Measurements from ENCODE around the gene CCDC69. TPM values are rescaled to one million over a fixed set of nuclear protein-coding genes. Genes with fewer than 3 reads are reported as not detected.
"Not testable (repeated sequence)": the region's sequence is repeated elsewhere in the genome, so short reads cannot be mapped to it uniquely, and the experiment has no call there.

Gene CCDC69, protein sequence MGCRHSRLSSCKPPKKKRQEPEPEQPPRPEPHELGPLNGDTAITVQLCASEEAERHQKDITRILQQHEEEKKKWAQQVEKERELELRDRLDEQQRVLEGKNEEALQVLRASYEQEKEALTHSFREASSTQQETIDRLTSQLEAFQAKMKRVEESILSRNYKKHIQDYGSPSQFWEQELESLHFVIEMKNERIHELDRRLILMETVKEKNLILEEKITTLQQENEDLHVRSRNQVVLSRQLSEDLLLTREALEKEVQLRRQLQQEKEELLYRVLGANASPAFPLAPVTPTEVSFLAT
- 1.5 and 2.1 TPM in 2 replicates for total RNA-seq (2014; rRNA removed; shearing (Covaris generic))

- DNase-seq (ENCODE audit: low read depth): peak; percentile 68
These were observed at the start of gene CCDC69 for GRCh38 chr5:151223447-151224264. Gene CCDC69 (minus strand): TSS chr5:151224092. CDS start chr5:151223970, 122 bp downstream.

DNA sequence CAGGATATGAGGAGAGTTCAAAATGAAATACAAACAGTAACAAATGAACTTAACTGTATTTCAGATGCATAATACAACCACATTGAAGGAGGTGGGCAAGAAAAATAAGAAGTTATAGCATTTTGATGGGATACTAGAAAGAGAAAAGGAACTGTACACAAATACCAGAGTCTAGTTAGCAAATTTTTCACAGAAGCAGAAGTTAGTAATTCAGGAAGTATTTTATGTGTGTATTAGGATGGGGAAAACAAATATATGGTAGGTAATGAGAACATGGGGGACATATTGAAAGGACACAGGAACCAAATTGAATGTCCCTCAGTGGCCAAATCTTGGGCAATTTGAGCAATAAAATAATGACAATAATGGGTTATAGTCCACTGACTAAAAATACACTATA lies 47.4 kb upstream of the CCDC69 start:
- no peak for DNase-seq (ENCODE audit: low read depth)

DNA sequence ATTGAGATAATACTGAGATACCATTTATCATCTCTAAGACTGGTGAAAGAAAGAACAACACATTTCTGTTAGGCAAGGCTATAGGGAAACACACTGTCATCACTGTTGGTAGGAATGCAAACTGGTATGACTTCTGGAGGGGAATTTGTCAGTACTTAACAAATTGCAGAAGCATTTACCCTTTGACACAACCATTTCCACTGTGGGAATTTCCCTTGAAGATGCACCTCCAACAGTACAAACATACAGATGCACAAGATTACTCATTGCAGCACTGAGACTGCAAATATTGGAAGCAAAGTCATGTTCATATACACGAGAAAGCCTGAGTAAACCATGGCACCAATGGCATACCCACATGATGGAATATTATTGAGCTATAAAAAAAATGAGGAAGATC lies 46.7 kb upstream of the CCDC69 start:
- peak; percentile 31 for DNase-seq (ENCODE audit: low read depth)

DNA sequence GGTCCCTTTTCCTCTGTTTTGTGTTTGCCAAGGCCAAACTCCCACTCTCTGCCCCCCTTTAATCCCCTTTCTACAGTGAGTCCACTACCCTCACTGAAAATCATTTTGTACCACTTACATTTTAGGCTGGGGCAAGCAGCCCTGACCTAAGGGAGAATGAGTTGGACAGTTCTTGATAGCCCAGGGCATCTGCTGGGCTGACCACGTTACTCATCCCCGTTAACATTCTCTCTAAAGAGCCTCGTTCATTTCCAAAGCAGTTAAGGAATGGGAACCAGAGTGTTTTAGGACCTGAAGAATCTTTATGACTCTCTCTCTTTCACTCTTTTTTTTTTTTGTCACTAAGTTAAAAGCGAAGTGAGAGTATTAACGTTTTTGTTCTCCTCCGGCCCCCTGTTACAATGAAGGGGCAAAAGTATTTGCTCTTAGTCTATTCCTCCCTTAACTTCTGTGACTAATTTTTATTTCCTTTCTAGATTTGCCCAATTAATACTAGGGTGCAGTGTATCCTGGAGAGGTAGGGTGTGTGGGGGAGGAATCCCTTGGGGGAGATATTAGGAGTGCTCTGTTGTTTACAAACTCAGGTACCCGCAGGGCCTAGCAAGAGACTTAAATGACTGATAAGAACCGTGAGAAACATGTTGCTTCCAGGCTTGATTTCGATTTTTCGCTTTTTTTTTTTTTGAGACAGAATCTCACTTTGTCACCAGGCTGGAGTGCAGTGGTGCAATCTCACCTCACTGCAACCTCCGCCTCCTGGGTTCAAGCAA lies 43.8 kb upstream of the CCDC69 start:
- DNase-seq (ENCODE audit: low read depth): peak; percentile 39

- peak; percentile 47 for DNase-seq (ENCODE audit: low read depth)
These were observed 40.2 kb upstream of the CCDC69 start for GRCh38 chr5:151264113-151264512.

DNA sequence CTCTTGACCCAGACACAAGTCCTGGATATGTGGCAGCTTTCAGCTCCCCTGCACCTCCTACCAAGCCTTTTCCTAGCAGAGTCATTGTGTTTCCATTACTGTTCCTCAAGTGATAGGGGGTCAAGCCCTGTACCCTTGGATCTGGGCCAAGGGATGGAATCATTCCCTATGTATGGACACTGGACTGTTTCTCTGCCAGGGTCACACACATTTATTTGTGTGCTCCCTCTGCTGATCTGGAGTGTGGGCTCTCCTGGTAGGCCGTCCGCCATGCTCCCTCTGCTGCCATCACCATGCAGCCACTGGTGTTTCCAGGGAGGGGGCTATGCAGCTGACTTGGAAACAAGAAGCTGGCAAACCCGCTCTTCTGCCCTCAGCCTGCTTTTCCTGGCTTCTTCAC lies 38.6 kb upstream of the CCDC69 start:
- no peak for DNase-seq (ENCODE audit: low read depth)

- no peak for DNase-seq (ENCODE audit: low read depth)
These were observed 36.0 kb upstream of the CCDC69 start for GRCh38 chr5:151259931-151260330.

DNA sequence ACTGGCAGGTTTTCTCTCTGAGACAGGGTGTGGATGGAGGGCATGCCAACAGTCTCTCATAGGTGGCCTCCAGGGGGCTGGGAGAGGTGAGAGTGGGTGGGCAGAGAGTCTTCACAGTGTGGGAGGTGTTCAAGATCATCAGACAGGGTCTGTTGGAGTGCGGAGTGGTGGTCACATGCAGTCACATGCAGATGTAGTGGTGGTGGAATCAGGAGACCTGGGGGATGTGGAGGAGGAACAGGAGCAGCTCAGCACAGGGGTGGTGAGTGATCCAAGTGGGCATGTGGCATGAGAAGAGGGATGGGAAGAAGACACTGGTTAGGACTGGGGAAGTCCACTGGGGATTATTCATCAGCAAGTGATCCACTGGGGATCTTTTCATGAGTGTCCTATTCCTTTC lies 34.9 kb upstream of the CCDC69 start:
- DNase-seq (ENCODE audit: low read depth): no peak

GRCh38 chr5:151258201-151258611 lies 34.3 kb upstream of the CCDC69 start:
- no peak for DNase-seq (ENCODE audit: low read depth)

DNA sequence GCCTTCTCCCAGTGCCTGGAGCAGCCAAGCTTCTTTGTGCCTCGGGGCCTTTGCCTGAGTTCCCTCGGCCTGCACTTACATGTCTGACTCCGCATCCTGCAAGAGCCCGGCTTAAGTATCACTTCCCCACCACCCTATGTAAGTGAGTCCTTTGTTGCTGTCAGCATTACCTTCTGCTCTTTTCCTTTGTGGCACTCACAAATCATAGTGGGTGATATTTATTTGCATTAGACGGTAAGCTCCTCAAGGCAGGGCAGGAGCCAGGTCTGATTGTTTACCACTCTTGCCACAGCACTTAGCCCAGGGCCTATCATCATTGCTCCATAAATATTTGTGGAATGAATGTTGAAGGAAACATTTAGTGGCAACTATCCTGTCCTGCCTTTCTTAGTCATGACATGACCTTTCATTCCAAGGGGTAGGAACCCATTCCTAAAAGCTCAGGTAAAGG lies 33.9 kb upstream of the CCDC69 start:
- DNase-seq (ENCODE audit: low read depth): peak; percentile 80

GRCh38 chr5:151255621-151256286 lies 31.9 kb upstream of the CCDC69 start:
- no peak for DNase-seq (ENCODE audit: low read depth)

DNA sequence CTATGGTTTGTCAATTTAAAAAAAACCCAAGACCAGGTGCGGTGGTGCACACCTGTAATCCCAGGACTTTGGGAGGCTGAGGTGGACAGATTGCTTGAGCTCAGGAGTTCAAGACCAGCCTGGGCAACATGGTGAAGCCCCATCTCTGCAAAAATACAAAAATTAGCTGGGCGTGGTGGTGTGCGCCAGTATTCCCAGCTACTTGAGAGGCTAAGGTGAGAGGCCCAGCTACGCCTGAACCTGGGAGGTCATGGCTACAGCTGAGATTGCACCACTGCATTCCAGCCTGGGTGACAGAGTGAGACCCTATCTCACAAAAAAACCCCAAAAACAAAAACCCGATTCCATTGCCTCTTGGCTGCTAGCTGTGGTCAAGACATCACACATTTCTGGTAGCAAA lies 31.1 kb upstream of the CCDC69 start:
- not testable (repeated sequence) for DNase-seq (ENCODE audit: low read depth)

DNA sequence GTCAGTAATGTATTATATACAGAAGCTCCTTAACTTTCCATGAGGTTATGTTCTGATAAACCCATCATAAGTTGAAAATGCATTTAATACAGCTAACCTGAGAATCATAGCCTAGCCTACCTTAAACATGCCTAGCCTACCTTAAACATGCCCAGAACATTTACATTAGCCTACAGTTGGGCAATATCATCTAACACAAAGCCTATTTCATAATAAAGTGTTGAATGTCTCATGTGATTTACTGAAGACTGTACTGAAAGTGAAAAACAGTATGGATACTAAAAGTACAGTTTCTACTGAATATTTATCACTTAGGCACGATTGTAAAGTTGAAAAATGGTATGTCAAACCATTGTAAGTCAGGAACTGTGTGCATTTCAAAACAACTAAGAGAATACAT lies 30.7 kb upstream of the CCDC69 start:
- no peak for DNase-seq (ENCODE audit: low read depth)

DNA sequence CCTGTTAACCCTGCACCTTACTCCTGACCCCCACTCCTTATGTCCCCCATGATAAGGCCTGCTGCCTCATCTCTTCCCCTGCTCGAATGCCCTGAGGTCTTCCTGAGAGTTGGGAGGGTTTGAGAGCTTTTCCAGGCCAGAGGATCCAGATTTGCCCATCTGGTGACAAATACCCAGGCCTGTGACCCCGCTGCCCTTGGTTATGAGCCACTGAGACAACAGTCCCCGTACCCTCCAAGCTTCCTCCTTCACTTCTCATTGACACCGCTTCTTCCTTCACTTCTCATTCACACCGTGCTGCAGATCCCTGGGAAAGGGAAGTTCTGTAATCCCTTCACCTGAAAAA lies 29.7 kb upstream of the CCDC69 start:
- DNase-seq (ENCODE audit: low read depth): no peak

- peak; percentile 99 for DNase-seq (ENCODE audit: low read depth)
These were observed 29.1 kb upstream of the CCDC69 start, which contains the start of gene GM2A for GRCh38 chr5:151252762-151253604. Gene GM2A (plus strand): TSS chr5:151253185. CDS start chr5:151253217, 32 bp downstream.

- DNase-seq (ENCODE audit: low read depth): no peak
These were observed 27.7 kb upstream of the CCDC69 start for GRCh38 chr5:151251621-151252020.

DNA sequence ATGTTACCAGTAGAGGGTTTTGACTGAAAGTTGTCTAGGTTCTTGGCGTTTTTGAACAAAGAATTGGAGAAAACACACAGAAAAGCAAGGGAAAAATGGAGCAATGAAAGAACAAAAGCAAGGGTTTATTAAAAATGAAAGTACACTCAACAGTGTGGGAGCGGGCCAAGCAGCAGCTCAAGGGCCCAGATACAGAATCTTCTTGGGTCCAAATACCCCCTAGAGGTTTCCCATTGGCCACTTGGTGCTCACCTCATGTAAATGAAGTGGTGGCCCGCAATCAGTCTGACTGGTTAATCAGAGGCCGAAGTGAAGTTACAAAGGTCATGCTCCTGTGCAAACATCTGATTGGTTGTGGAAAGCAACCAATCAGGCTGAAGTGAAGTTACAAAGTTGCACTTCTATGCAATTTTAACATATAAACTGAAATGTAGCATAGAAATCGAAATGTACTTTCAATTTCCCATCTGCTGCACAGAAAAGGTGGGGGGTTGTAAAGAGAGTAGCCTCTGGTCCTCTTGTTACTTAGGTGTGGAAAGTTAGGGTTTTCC lies 27.2 kb upstream of the CCDC69 start:
- DNase-seq (ENCODE audit: low read depth): no peak

DNA sequence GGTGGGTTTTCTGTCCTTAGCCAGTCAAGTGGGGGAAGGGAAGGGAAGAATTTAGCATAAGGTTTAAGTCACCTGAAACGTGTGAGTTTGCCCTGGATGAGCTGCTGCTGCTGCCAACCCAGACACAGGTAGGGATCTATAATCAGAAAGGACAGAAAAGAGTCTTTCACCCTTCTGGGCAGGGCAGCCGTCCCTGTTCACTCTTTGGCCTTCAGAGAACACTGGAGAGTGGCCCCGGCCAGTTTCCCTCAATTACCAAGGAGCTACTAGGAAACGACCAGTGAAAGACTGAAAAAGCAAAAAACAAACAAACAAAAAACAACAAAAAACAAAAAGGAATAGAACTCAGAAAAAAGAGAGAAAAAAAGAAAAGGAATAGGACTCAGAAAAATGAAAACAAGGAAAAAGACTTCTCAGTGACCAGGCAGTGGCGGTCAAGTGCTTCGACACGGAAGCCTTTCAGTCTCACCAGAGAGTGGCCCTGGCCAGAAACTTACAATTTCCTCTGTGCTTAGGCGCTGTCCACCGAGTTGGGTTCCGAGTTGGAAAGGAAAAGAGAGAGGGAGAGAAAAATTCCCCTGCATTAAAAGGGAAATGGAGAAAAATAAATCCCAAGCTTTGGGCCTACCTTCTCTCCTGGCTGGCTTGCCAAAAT lies 26.6 kb upstream of the CCDC69 start:
- no peak for DNase-seq (ENCODE audit: low read depth)

DNA sequence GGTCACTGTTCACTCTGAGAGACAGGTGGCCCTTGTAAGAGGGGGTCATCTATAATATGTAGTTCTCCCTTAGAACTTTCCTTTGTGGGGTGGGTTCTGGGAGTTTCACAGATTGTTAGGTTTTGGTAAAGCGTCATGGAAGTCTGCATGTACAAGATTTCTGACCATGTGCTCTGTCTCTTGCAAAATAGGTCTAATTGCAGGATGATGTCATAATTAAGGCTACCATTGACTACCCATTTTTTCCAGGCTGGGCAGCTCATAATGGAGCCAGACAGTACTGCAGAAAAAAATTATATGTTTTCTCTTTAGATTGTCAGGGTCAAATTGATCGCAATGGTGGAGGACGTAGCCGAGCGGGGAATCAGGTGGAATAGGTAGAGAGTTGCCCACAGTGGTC lies 25.4 kb upstream of the CCDC69 start:
- DNase-seq (ENCODE audit: low read depth): no peak

DNA sequence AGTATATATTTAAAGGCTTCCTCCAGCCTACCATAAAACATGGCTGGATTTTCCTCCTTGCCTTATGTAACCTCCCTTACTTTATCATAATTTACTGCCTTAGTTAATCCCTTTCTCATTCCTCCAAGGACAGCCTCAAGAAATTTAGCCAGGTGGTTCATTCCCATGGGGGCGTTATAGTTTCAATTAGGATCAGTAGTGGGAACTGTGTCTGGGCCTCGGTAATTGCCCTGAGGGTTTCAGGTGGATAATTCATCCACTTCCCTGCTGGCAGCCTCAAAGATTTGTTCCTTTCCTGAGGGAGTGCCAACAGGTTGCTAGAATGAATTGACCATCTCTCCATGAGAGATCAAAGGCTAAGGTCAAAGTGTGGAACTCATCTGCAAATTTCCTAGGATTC lies 24.8 kb upstream of the CCDC69 start:
- no peak for DNase-seq (ENCODE audit: low read depth)
